VCaP (cell line): ENCODE data around the gene MAX.
A peak's percentile ranks its signal among the peaks of the same experiment; 100 is the strongest.

ENCODE experiments used
- H3K27ac ChIP-seq: fragments of 450-650 bp; 2 replicates; pipeline ENCODE4 v1.5.1; 2017
- CTCF ChIP-seq: fragments of 450-650 bp; conservative IDR thresholded peaks from 2 replicates; pipeline ENCODE4 v1.5.1; 2017; ENCODE audit warnings: mild to moderate bottlenecking, moderate library complexity

MAX gene

DNA sequence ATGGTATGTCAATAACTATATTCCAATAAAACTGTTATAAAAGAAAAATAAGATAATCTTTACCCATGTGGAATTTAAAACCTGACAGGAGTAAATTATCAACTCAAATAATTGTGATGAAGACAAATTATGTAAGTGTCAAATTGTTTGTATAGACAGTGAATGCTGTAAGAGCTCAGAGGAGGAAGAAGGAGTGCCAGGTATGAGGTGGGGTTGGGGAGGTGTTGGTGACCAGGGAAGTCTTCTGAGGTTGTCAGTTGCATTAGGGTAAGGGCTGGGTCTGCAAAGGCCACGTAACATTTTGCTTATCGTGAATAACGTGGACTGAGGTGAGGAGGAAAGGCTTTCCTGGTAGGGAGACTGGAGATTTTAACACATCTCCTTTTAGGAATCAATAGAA, 2.5 kb upstream of the MAX start:
- no peak for TF ChIP-seq CTCF
- H3K27ac ChIP-seq: peak overlapping the region; percentile 23; the same call in 1 of the 2 replicates

DNA sequence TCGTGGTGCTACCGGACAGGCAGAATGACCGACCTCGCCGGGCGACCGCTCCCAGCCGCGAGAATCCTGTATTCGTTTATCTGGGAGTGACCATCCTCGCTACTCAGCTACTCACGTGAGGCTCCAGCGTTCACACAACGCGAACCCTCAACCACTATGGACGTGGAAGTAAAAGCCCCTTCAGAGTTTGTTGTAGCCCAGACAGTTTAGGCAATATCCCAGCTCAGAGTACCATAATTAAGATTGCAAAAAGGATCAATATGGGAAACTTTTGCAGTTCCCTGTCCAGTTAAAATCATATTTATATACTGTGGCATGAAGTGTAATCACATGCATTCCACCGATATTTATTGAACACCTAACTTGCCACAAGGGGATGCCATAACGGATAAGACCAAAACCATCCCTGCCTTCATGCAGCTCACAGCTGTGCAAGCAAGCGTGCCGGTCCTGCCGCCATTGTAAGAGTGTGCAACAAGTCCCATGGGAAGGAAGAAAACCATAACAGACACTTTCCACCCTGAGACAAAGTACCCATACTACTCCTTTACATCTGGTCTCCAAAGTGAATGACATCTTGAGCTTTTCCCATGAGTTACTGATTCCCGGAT, 938 bp upstream of the MAX start:
- H3K27ac ChIP-seq: peak overlapping the region; percentile 76
- peak; percentile 52 for TF ChIP-seq CTCF

DNA sequence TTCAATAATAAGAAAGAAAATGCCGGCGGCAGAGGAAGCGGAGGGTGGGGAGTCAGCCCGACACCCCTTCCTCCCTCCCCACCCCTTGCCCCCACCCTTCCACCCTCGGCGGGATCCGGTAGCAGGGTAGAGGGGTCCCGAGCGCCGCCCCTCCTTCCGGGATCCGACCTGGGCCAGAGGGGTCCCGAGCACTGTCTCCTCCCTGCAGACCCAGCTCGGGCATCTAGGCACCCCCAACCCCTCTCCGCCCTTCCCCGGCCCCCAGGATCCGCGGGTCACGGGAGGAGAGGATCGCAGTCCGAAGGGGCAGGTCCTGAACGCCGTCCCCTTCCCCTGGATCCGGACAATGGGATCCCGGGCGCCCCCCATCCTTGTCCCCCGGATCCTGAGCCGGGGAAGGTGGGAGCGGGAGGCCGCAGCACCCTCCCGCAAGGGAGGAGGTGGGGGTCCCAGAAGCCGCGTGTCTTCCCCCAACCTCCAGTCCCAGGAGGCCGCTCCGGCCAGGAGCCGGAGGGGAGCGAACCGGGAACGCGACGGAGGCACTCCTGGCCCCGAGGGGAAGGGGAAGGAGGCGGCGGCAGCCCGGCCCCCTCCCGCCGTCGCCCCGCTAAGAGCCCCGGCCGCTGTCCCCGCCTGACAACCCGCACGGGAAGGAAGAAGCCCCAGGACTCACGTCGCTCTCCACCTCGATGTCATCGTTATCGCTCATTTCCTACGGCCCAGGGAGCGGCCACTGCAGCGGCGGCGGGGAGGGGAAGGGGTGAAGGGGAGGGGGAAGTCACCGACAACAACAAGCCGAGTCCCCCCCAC, 481 bp downstream of the MAX start:
- TF ChIP-seq CTCF: no peak
- peak overlapping the region; percentile 87 for H3K27ac ChIP-seq

- peak overlapping the region; percentile 87 for H3K27ac ChIP-seq
- TF ChIP-seq CTCF: no peak
Measured at GRCh38 chr14:65100922-65101541, 1.3 kb downstream of the MAX start.

GRCh38 chr14:65098586-65098985, 3.7 kb downstream of the MAX start:
- no peak for TF ChIP-seq CTCF
- peak overlapping the region; percentile 81 for H3K27ac ChIP-seq

DNA sequence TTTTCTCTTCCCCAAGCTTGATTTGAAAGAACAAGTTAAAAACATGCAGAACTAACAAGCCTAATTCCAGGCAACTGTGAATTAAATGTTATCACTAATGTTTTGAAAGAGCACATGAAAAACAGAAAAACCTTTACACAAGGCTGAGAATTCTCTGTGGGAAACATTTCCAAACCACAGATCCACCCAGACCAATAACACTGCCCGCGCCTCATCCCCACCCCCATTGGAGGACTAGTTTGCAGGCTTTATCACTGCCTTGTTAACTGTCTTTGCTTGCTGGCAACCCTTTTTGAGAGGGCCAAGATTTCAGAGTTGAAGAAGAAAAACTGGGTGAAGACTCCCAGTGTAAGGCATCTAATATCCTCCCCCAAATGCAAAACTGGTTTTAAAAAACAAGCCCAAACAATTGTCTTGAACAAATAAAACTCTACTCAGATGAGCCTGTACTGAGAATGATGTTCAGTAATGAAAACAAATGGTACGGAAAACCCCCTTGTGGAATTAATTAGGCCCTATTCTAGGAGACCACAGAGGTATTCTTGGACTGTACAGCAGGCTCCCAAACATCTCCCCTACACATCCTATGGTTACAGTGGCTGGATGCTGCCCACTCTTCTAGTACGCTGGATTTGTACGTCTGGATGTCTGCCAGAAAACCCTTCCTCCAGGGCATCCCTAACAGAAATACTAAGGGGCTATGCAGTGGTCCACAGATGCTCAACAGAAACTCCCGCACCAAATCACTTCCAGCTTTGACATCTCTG, 5.8 kb downstream of the MAX start:
- no peak for TF ChIP-seq CTCF

More for the DNA sequence above, 5.8 kb downstream of the MAX start:
- H3K27ac ChIP-seq: peak overlapping the region; percentile 81
